ENCODE measurements around the gene RELL2. TPM values are rescaled to one million over a fixed set of nuclear protein-coding genes. Genes with fewer than 3 reads are reported as not detected.

The RELL2 gene
- total RNA-seq, 1 donor from 2014 or later: 12.6 TPM

GRCh38 chr5:141657937-141658545 is 21.2 kb downstream of the RELL2 start:
- no peak for TF ChIP-seq CTCF (IDR thresholded peaks at IDR 0.05; ENCODE audit: partially characterized antibody, unreplicated experiment)
- H3K27me3 Mint-ChIP-seq (ENCODE audit: unreplicated experiment): peaks cover 8% of the 10 kb centered on the region

DNA sequence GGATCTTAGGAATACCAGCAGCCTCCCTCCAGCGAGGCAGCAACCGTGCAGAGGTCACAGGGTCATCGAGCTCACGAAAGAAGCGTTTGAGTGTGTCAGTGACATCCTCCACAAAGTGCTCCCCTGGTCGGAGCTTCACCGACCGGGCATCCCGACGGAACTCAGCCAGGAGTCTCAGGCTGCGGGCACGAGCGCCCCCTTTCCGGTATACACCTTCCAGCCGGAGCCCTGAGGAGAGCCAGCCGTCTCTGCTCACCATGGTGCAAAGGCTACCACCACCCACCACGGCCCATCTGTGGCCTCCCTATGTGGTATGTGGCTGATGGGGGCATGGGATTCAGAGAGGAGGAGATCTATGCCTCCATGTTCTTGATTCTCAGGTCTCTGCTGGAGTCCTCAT is 25.2 kb downstream of the RELL2 start:
- Mint-ChIP-seq H3K36me3 (ENCODE audit: unreplicated experiment) (peaks cover 3% of the 10 kb centered on the region), H3K9me3 (ENCODE audit: unreplicated experiment) (peaks cover 5% of the 10 kb centered on the region), H3K4me3 (ENCODE audit: unreplicated experiment) (no peak overlapping the region), H3K27ac (ENCODE audit: unreplicated experiment) (no peak overlapping the region), H3K27me3 (ENCODE audit: unreplicated experiment) (peaks cover 5% of the 10 kb centered on the region), H3K4me1 (ENCODE audit: low read depth, unreplicated experiment) (no peaks in the 10 kb centered on the region)
- DNase-seq: no peak
- no peak for TF ChIP-seq CTCF (IDR thresholded peaks at IDR 0.05; ENCODE audit: partially characterized antibody, unreplicated experiment)

More at GRCh38 chr5:141657937-141658545, 21.2 kb downstream of the RELL2 start:
- Mint-ChIP-seq H3K4me1 (ENCODE audit: low read depth, unreplicated experiment) (no peaks in the 10 kb centered on the region), H3K36me3 (ENCODE audit: unreplicated experiment) (peaks cover 3% of the 10 kb centered on the region), H3K4me3 (ENCODE audit: unreplicated experiment) (no peak overlapping the region), H3K9me3 (ENCODE audit: unreplicated experiment) (peaks cover 7% of the 10 kb centered on the region), H3K27ac (ENCODE audit: unreplicated experiment) (no peak overlapping the region)
- DNase-seq: no peak

- Mint-ChIP-seq H3K4me3 (ENCODE audit: unreplicated experiment) (no peak overlapping the region), H3K4me1 (ENCODE audit: low read depth, unreplicated experiment) (no peaks in the 10 kb centered on the region), H3K9me3 (ENCODE audit: unreplicated experiment) (peaks cover 3% of the 10 kb centered on the region)
Observed at GRCh38 chr5:141663506-141663905, 26.7 kb downstream of the RELL2 start.

DNA sequence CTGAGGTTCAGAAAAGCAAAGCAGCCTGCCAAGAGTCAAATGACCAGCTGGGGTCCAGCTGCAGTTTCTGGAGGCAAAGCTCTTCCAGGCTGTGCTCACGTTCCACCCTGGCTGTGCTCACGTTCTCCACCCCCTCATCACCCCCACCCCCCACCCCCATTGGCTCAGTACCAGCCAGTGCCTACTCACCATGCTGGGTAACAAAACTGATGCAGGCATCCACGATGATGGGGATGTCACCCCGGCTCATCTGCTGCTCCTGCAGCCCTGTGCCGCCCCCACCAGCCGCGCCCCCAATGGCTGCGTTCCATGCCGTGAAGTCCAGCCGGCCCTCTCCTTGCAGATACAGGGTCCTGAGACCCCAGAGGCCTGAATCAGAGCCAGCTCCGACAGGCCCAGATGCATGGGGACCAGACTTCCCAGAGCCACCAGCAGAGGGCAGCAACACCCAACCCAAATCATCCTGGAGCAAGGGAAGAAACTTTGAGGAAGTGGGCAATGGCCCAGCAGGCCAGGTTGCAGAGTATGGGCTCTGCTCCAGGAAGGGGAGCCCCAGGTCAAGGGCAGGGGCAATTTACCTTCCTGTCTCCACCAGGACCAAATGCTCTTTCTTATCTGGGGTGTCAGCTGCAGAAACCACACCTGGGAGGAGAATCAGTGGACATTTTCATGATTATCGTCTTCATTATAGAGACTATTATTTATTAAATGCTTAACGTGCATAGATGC is 28.1 kb downstream of the RELL2 start:
- H3K9me3 Mint-ChIP-seq (ENCODE audit: unreplicated experiment): peaks cover 3% of the 10 kb centered on the region
- H3K36me3 Mint-ChIP-seq (ENCODE audit: unreplicated experiment): no peaks in the 10 kb centered on the region
- H3K4me3 Mint-ChIP-seq (ENCODE audit: unreplicated experiment): no peak overlapping the region
- H3K4me1 Mint-ChIP-seq (ENCODE audit: low read depth, unreplicated experiment): no peaks in the 10 kb centered on the region
- peaks cover 5% of the 10 kb centered on the region for H3K27me3 Mint-ChIP-seq (ENCODE audit: unreplicated experiment)
- TF ChIP-seq CTCF (IDR thresholded peaks at IDR 0.05; ENCODE audit: partially characterized antibody, unreplicated experiment): peak; percentile 94
- H3K27ac Mint-ChIP-seq (ENCODE audit: unreplicated experiment): no peak overlapping the region
- DNase-seq: peak; percentile 86

More at GRCh38 chr5:141663506-141663905, 26.7 kb downstream of the RELL2 start:
- no peak for TF ChIP-seq CTCF (IDR thresholded peaks at IDR 0.05; ENCODE audit: partially characterized antibody, unreplicated experiment)
- DNase-seq: no peak
- Mint-ChIP-seq H3K27me3 (ENCODE audit: unreplicated experiment) (peaks cover 5% of the 10 kb centered on the region), H3K27ac (ENCODE audit: unreplicated experiment) (no peak overlapping the region), H3K36me3 (ENCODE audit: unreplicated experiment) (no peaks in the 10 kb centered on the region)
